HCT116 (cell line): ENCODE measurements around the gene SERPINE3. TPM values are rescaled to one million over a fixed set of nuclear protein-coding genes. Genes with fewer than 3 reads are reported as not detected.

Source experiments
- ATAC-seq: fragments of 200-7000 bp; cut with Tn5 transposase; 2 replicates; pipeline ENCODE4 v1.9.1; 2020; ENCODE audit warnings: mild to moderate bottlenecking, moderate library complexity
- BruUV-seq: library from RNA; stranded (reverse); fragments of 400-500 nt; replicated peaks from 2 replicates; lab custom pipeline; 2021; lab: Mats Ljungman, UMichigan
- CTCF ChIA-PET: fragments of 300-600 bp; sonication (Branson Sonifier 250); formaldehyde crosslinking; loops from one replicate; lab custom pipeline; 2021; ENCODE audit warnings: antibody characterized with exemption; lab: Charles Lee
- POLR2A ChIA-PET: fragments of 300-600, 350-600 bp; sonication (Branson Sonifier 250); formaldehyde crosslinking; loops from one replicate; lab custom pipeline; 2021; ENCODE audit warnings: antibody characterized with exemption; lab: Charles Lee
- RAD21 ChIA-PET, 2 experiments: fragments of 300-600 bp; sonication (Branson Sonifier 250); formaldehyde crosslinking; loops; one replicate each; lab custom pipeline; 2023; ENCODE audit warnings: low total read pairs in 2 of 2; ENCODE audit not compliant: uncharacterized antibody in 2 of 2, unreplicated experiment in 2 of 2, low non-redundant PET in 1 of 2; lab: Charles Lee
- DNase-seq: peaks from one replicate; pipeline ENCODE4 v3.0.0-alpha.2; 2010; ENCODE audit warnings: low read depth, low spot score
- H2AFZ ChIP-seq: fragments of 200-600 bp; shearing (Covaris generic), sonication (generic); 2 replicates; pipeline ENCODE4 v1.6.1; 2017; ENCODE audit warnings: low read depth, mixed run types, mixed read lengths, antibody characterized with exemption, low read length; ENCODE audit not compliant: poor library complexity, severe bottlenecking
- H3K27ac ChIP-seq: 2 replicates; pipeline ENCODE4 v1.5.1; 2012; ENCODE audit warnings: low read depth, low read length
- H3K27me3 ChIP-seq: fragments of 200-600 bp; sonication (generic); 2 replicates; pipeline ENCODE4 v1.6.1; 2016; ENCODE audit warnings: mixed run types, low read length, mixed read lengths; ENCODE audit not compliant: insufficient read depth
- H3K36me3 ChIP-seq, 2 experiments: fragments of 200-500 bp in 1 of 2; fragments of 200-600 bp in 1 of 2; sonication (Bioruptor generic) in 1 of 2; sonication (generic) in 1 of 2; 2 replicates each; pipeline versions ENCODE4 v1.5.1 to v1.6.1; 2014 to 2016; ENCODE audit warnings: low read length in 2 of 2, inconsistent platforms in 1 of 2, mixed read lengths in 1 of 2, mixed run types in 1 of 2; ENCODE audit not compliant: insufficient read depth in 2 of 2, control insufficient read depth in 1 of 2
- H3K4me1 ChIP-seq, 2 experiments: fragments of 200-600 bp in 1 of 2; sonication (generic) in 1 of 2; 2 replicates each; pipeline versions ENCODE4 v1.5.1 to v1.6.1; 2012 to 2017; ENCODE audit warnings: low read length in 2 of 2, inconsistent platforms in 1 of 2, mild to moderate bottlenecking in 1 of 2, mixed read lengths in 1 of 2, mixed run types in 1 of 2, moderate library complexity in 1 of 2; ENCODE audit not compliant: insufficient read depth in 2 of 2, control insufficient read depth in 1 of 2
- H3K4me2 ChIP-seq: fragments of 200-600 bp; sonication (generic); 2 replicates; pipeline ENCODE4 v1.6.1; 2017; ENCODE audit warnings: mixed run types, low read length, mixed read lengths
- H3K4me3 ChIP-seq, 2 experiments: fragments of 200-600 bp in 1 of 2; sonication (generic) in 1 of 2; replicated peaks in 1 of 2; 2 replicates each; pipeline ENCODE4 v1.5.1; 2011 to 2016; ENCODE audit warnings: low read length in 2 of 2, control low read depth in 1 of 2, low read depth in 1 of 2, mild to moderate bottlenecking in 1 of 2, mixed read lengths in 1 of 2, mixed run types in 1 of 2
- H3K79me2 ChIP-seq: fragments of 200-600 bp; sonication (generic); 2 replicates; pipeline ENCODE4 v1.6.1; 2017; ENCODE audit warnings: mild to moderate bottlenecking, mixed run types, low read length, moderate library complexity, mixed read lengths; ENCODE audit not compliant: insufficient read depth
- H3K9ac ChIP-seq: fragments of 200-600 bp; sonication (generic); 2 replicates; pipeline ENCODE4 v1.6.1; 2016; ENCODE audit warnings: low read length, mixed read lengths
- H3K9me2 ChIP-seq: fragments of 200-600 bp; sonication (generic), shearing (Covaris generic); 2 replicates; pipeline ENCODE4 v1.6.1; 2017; ENCODE audit warnings: mixed run types, mild to moderate bottlenecking, moderate library complexity; ENCODE audit not compliant: insufficient read depth
- H3K9me3 ChIP-seq, 2 experiments: fragments of 200-500 bp in 1 of 2; fragments of 200-600 bp in 1 of 2; sonication (Bioruptor generic) in 1 of 2; sonication (generic) in 1 of 2; 2 replicates each; pipeline ENCODE4 v1.6.1; 2014 to 2017; ENCODE audit warnings: low read length in 2 of 2, mixed read lengths in 2 of 2, inconsistent platforms in 1 of 2, low read depth in 1 of 2, mild to moderate bottlenecking in 1 of 2, mixed run types in 1 of 2, moderate library complexity in 1 of 2; ENCODE audit not compliant: control insufficient read depth in 1 of 2, insufficient read depth in 1 of 2
- H4K20me1 ChIP-seq: fragments of 200-600 bp; sonication (generic), shearing (Covaris generic); 2 replicates; pipeline ENCODE4 v1.6.1; 2017; ENCODE audit warnings: mixed run types, mild to moderate bottlenecking, moderate library complexity; ENCODE audit not compliant: insufficient read depth
- EZH2 ChIP-seq: fragments of 200-600 bp; sonication (generic); IDR thresholded peaks from 2 replicates; pipeline ENCODE4 v1.6.1; 2017; ENCODE audit warnings: antibody characterized with exemption, mixed run types
- FOSL1 ChIP-seq: IDR thresholded peaks from 2 replicates; pipeline ENCODE4 v1.6.1; 2012; ENCODE audit warnings: low read depth
- JUND ChIP-seq: IDR thresholded peaks from 2 replicates; pipeline ENCODE4 v1.6.1; 2012
- POLR2AphosphoS5 ChIP-seq: IDR thresholded peaks from 2 replicates; pipeline ENCODE4 v1.6.1; 2011; ENCODE audit warnings: mild to moderate bottlenecking, low read depth, low read length, moderate library complexity
- SP1 ChIP-seq: IDR thresholded peaks from 2 replicates; pipeline ENCODE4 v1.6.1; 2012; ENCODE audit warnings: low read depth
- YY1 ChIP-seq: IDR thresholded peaks from 2 replicates; pipeline ENCODE4 v1.6.1; 2011; ENCODE audit warnings: low read length, low read depth, moderate library complexity, mild to moderate bottlenecking; ENCODE audit not compliant: insufficient replicate concordance; ENCODE audit errors: extremely low read depth
- ZNF274 ChIP-seq: fragments of 200-500 bp; sonication (Bioruptor generic); IDR thresholded peaks from 2 replicates; pipeline ENCODE4 v1.6.1; 2014; ENCODE audit warnings: mild to moderate bottlenecking, low read depth, low read length, inconsistent platforms
- intact Hi-C: fragments of 100-400 bp; cut with micrococcal nuclease; formaldehyde crosslinking; loops from 2 replicates; pipeline ENCODE4 v1.10.0; 2022
- total RNA-seq: library from RNA; stranded (reverse); gene quantifications from one replicate; pipeline ENCODE4 v1.2.1, GENCODE V29; 2021; ENCODE audit not compliant: unreplicated experiment
- TF ChIP-seq, protein P1 (sequence below): IDR thresholded peaks from 2 replicates; pipeline ENCODE4 v1.6.1; 2011; ENCODE audit warnings: mild to moderate bottlenecking, low read length, moderate library complexity; ENCODE audit not compliant: insufficient replicate concordance; ENCODE audit errors: extremely low read depth
- TF ChIP-seq, protein P2 (sequence below): IDR thresholded peaks from 2 replicates; pipeline ENCODE4 v1.6.1; 2012
- TF ChIP-seq, protein P3 (sequence below), 3 experiments: fragments of 200-600 bp in 1 of 3; sonication (generic) in 1 of 3; IDR thresholded peaks in 2 of 3; conservative IDR thresholded peaks in 1 of 3; 2 replicates each; pipeline ENCODE4 v1.5.1; 2012 to 2017; ENCODE audit warnings: low read depth in 2 of 3, low read length in 2 of 3, antibody characterized with exemption in 1 of 3, borderline replicate concordance in 1 of 3, control low read depth in 1 of 3, mild to moderate bottlenecking in 1 of 3, mixed read lengths in 1 of 3, mixed run types in 1 of 3, moderate library complexity in 1 of 3; ENCODE audit not compliant: insufficient read depth in 1 of 3

SERPINE3 gene
- total RNA-seq, 1 experiment from 2014 or later: not detected

DNA sequence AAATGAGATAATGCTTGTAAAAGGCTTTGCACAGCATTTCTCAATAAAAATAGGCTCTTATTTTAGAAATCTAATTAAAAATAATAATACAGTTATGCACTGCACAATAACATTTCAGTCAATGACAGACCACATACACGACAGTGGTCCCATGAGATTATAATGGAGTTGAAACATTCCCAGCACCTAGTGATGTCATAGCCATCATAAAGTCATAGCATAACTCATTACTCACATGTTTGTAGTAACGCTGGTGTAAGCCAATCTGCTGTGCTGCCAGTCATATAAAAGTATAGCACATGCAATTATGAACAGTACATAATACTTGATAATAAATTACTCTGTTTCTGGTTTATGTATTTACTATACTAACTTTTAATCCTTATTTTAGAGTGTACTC is 12.7 kb upstream of the SERPINE3 start:
- intact Hi-C loops: no loop called here
- no TSS peak for BruUV-seq
- no peak for ATAC-seq
- H3K4me2 ChIP-seq: no peak overlapping the region
- TF ChIP-seq ZNF274 (no peak), JUND (no peak), SP1 (no peak), FOSL1 (no peak), EZH2 (no peak), YY1 (no peak), POLR2AphosphoS5 (no peak)
- TF ChIP-seq, protein P1, sequence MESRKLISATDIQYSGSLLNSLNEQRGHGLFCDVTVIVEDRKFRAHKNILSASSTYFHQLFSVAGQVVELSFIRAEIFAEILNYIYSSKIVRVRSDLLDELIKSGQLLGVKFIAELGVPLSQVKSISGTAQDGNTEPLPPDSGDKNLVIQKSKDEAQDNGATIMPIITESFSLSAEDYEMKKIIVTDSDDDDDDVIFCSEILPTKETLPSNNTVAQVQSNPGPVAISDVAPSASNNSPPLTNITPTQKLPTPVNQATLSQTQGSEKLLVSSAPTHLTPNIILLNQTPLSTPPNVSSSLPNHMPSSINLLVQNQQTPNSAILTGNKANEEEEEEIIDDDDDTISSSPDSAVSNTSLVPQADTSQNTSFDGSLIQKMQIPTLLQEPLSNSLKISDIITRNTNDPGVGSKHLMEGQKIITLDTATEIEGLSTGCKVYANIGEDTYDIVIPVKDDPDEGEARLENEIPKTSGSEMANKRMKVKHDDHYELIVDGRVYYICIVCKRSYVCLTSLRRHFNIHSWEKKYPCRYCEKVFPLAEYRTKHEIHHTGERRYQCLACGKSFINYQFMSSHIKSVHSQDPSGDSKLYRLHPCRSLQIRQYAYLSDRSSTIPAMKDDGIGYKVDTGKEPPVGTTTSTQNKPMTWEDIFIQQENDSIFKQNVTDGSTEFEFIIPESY: no peak
- TF ChIP-seq, protein P2, sequence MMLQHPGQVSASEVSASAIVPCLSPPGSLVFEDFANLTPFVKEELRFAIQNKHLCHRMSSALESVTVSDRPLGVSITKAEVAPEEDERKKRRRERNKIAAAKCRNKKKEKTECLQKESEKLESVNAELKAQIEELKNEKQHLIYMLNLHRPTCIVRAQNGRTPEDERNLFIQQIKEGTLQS: no peak
- TF ChIP-seq, protein P3, sequence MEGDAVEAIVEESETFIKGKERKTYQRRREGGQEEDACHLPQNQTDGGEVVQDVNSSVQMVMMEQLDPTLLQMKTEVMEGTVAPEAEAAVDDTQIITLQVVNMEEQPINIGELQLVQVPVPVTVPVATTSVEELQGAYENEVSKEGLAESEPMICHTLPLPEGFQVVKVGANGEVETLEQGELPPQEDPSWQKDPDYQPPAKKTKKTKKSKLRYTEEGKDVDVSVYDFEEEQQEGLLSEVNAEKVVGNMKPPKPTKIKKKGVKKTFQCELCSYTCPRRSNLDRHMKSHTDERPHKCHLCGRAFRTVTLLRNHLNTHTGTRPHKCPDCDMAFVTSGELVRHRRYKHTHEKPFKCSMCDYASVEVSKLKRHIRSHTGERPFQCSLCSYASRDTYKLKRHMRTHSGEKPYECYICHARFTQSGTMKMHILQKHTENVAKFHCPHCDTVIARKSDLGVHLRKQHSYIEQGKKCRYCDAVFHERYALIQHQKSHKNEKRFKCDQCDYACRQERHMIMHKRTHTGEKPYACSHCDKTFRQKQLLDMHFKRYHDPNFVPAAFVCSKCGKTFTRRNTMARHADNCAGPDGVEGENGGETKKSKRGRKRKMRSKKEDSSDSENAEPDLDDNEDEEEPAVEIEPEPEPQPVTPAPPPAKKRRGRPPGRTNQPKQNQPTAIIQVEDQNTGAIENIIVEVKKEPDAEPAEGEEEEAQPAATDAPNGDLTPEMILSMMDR (IDR thresholded peaks at IDR 0.05 in 2 of 3, conservative IDR thresholded peaks at IDR 0.05 in 1 of 3; ENCODE audit: borderline replicate concordance in 1 of 3, insufficient read depth in 1 of 3, low read depth in 2 of 3, low read length in 2 of 3): no peak
- no peaks in the 10 kb centered on the region for H3K36me3 ChIP-seq
- H3K9me2 ChIP-seq: no peaks in the 10 kb centered on the region
- H3K4me1 ChIP-seq: no peaks in the 10 kb centered on the region
- no peak for DNase-seq
- ChIA-PET RAD21 (no interaction called here), POLR2A (no interaction called here), CTCF (no interaction called here)
- H3K9me3 ChIP-seq: no peaks in the 10 kb centered on the region
- no peaks in the 10 kb centered on the region for H4K20me1 ChIP-seq
- no peak overlapping the region for H3K27ac ChIP-seq
- H2AFZ ChIP-seq: no peak overlapping the region
- no peaks in the 10 kb centered on the region for H3K79me2 ChIP-seq
- H3K27me3 ChIP-seq: no peaks in the 10 kb centered on the region
- no peak overlapping the region for H3K4me3 ChIP-seq
- H3K9ac ChIP-seq: no peak overlapping the region
